ENCODE measurements around the gene PRKCQ. TPM values are rescaled to one million over a fixed set of nuclear protein-coding genes. Genes with fewer than 3 reads are reported as not detected.

Gene PRKCQ
- total RNA-seq, 1 donor from 2014 or later, result 0.24 TPM

GRCh38 chr10:6423413-6424170 is 156.5 kb downstream of the PRKCQ start:
- intact Hi-C loops (cut with DNase I), result no loop called here
- DNase-seq (ENCODE audit: low spot score), result no peak

GRCh38 chr10:6423004-6423403 is 157.1 kb downstream of the PRKCQ start:
- no peak for DNase-seq (ENCODE audit: low spot score)
- intact Hi-C loops (cut with DNase I), result no loop called here

- intact Hi-C loops (cut with DNase I), result loop anchor here (10.0 kb wide), 1 partner anchor 256 kb away; no protein-coding TSS in a partner anchor
- DNase-seq (ENCODE audit: low spot score), result no peak
Measured at GRCh38 chr10:6418613-6419216, 161.4 kb downstream of the PRKCQ start.

GRCh38 chr10:6418167-6418566 is 161.9 kb downstream of the PRKCQ start:
- DNase-seq (ENCODE audit: low spot score), result no peak
- intact Hi-C loops (cut with DNase I), result loop anchor here (10.0 kb wide), 1 partner anchor 257 kb away; no protein-coding TSS in a partner anchor

GRCh38 chr10:6416892-6417512 is 163.1 kb downstream of the PRKCQ start:
- DNase-seq (ENCODE audit: low spot score), result no peak
- intact Hi-C loops (cut with DNase I), result loop anchor here (10.0 kb wide), 1 partner anchor 258 kb away; no protein-coding TSS in a partner anchor

- no peak for DNase-seq (ENCODE audit: low spot score)
- intact Hi-C loops (cut with DNase I), result loop anchor here (10.0 kb wide), 1 partner anchor 263 kb away; no protein-coding TSS in a partner anchor
Measured at GRCh38 chr10:6411436-6411835, 168.6 kb downstream of the PRKCQ start.

- DNase-seq (ENCODE audit: low spot score), result no peak
- intact Hi-C loops (cut with DNase I), result loop anchor here (10.0 kb wide), 1 partner anchor 264 kb away; no protein-coding TSS in a partner anchor
Measured at GRCh38 chr10:6410830-6411229, 169.2 kb downstream of the PRKCQ start.

GRCh38 chr10:6409971-6410643 is 170.0 kb downstream of the PRKCQ start:
- intact Hi-C loops (cut with DNase I), result loop anchor here (10.0 kb wide), 2 partner anchors 265 to 465 kb away; no protein-coding TSS in a partner anchor
- DNase-seq (ENCODE audit: low spot score), result no peak

- intact Hi-C loops (cut with DNase I), result loop anchor here (10.0 kb wide), 1 partner anchor 464 kb away; no protein-coding TSS in a partner anchor
- no peak for DNase-seq (ENCODE audit: low spot score)
Measured at GRCh38 chr10:6408799-6409198, 171.3 kb downstream of the PRKCQ start.

GRCh38 chr10:6407034-6407721 is 172.9 kb downstream of the PRKCQ start:
- no peak for DNase-seq (ENCODE audit: low spot score)
- intact Hi-C loops (cut with DNase I), result loop anchor here (10.0 kb wide), 1 partner anchor 462 kb away; no protein-coding TSS in a partner anchor

- no peak for DNase-seq (ENCODE audit: low spot score)
- intact Hi-C loops (cut with DNase I), result loop anchor here (10.0 kb wide), 1 partner anchor 462 kb away; no protein-coding TSS in a partner anchor
Measured at GRCh38 chr10:6406220-6407033, 173.6 kb downstream of the PRKCQ start.

GRCh38 chr10:6405713-6406112 is 174.4 kb downstream of the PRKCQ start:
- intact Hi-C loops (cut with DNase I), result loop anchor here (10.0 kb wide), 1 partner anchor 461 kb away; no protein-coding TSS in a partner anchor
- no peak for DNase-seq (ENCODE audit: low spot score)

- intact Hi-C loops (cut with DNase I), result loop anchor here (5.0 to 10.0 kb wide), 4 partner anchors 317 to 512 kb away; partner anchors contain the start of genes FBH1 and RBM17
- no peak for DNase-seq (ENCODE audit: low spot score)
Measured at GRCh38 chr10:6404127-6405072, 175.7 kb downstream of the PRKCQ start.

- intact Hi-C loops (cut with DNase I), result loop anchor here (5.0 to 10.0 kb wide), 4 partner anchors 316 to 511 kb away; partner anchors contain the start of genes FBH1 and RBM17
- DNase-seq (ENCODE audit: low spot score), result no peak
Measured at GRCh38 chr10:6402960-6403359, 177.1 kb downstream of the PRKCQ start.

GRCh38 chr10:6402349-6402709 is 177.7 kb downstream of the PRKCQ start:
- intact Hi-C loops (cut with DNase I), result loop anchor here (5.0 to 10.0 kb wide), 4 partner anchors 315 to 510 kb away; partner anchors contain the start of genes FBH1 and RBM17
- DNase-seq (ENCODE audit: low spot score), result no peak

- intact Hi-C loops (cut with DNase I), result loop anchor here (2.0 to 10.0 kb wide), 6 partner anchors 199 to 509 kb away; partner anchors contain the start of genes FBH1, PFKFB3 and RBM17
Measured at GRCh38 chr10:6401558-6402348, 178.3 kb downstream of the PRKCQ start.

More at GRCh38 chr10:6401558-6402348, 178.3 kb downstream of the PRKCQ start:
- DNase-seq (ENCODE audit: low spot score), result peak; percentile 82

Data from cardiac septum (tissue), 1 donor.